GM19043 (cell line): Measurements from ENCODE around the gene GRXCR2.
"Not testable (repeated sequence)": the region's sequence is repeated elsewhere in the genome, so short reads cannot be mapped to it uniquely, and the experiment has no call there.

ENCODE experiments used
- ATAC-seq: cut with Tn5 transposase; IDR thresholded peaks from one replicate; pipeline ENCODE4 v1.9.1; 2021; ENCODE audit warnings: low read depth; ENCODE audit not compliant: unreplicated experiment

The GRXCR2 gene

DNA sequence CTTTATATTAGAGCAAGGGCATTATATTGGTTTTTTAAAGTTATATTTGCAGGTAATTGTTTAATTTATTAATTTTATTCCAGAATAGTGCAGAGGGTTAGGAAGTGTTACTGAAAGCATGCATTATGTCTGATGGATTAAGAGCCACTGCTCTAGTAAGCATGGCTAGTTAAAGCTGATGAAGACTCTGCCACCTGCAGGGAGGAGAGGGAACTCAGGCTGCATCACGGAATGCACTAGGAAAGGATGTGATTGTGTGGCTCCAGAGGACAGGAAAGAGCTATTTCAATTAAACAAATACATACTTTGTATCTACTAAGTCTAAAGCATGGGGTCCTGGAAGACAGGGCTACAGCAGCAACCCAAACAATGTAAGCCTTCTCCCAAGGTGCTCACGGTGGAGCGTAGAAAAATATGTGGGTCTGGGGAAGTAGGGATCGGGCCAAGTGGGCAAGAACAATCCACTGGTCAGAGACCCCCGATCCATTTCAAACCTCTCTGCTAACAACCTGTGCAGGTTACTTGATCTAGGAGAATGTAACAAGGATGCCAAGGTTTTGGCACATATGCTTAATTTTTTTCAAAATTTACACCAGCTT is 15.3 kb upstream of the GRXCR2 start:
- ATAC-seq, result no peak

DNA sequence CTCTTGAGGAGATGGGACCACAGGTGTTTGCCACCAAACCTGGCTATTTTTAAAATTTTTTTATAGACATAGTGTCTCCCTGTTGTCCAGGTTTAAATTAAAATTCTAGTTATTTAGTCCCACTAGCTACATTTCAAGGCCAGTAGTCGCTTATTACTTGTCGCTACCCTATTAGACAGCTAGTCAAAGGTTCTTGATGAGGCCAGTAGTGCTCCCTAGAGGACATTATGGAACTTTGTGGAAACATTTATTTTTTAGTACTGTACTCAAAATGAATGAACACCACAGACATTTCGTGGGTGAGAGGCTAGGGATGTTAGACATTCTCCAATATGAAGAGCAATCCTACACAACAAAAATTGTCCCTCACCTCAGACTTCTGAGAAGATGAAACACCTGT is 14.4 kb upstream of the GRXCR2 start:
- no peak for ATAC-seq

DNA sequence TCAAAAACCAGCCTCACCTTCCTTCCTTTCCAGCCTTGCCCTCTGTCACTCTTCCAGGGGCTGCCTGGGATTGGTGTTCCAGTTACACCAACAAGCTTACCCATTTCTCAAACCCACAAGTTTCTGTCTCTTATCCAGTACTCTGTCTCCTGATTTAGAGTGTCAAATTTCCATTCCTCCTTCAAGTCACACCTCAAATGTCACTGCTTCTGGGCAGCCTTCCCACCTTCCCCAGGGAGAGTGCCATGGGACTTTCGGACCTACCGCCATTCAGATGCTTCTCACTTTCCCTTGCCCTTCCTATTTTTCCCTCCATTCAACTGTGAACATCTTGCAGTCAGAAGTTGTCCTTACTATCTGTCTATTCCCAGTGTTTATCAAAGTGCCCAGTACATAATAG is 2.0 kb upstream of the GRXCR2 start:
- no peak for ATAC-seq

DNA sequence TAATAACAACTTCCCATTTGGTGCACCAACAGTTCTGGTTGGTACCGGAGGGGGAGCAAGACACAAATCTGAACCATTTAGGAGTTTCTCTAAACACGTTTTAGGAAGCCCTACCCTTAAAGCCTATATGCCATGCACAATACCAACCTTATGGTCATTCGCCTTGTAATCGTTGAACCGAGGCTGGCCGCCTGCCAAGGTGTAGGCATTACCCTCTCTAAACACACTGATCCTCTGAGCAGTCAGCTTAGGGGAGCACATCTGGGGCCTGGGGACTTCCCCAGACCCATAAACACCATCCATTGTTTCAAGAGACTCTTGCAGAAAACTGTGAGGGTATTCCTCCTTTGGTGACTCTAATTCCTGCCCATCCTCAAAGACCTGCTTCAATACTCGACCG is 328 bp downstream of the GRXCR2 start:
- ATAC-seq, result no peak

DNA sequence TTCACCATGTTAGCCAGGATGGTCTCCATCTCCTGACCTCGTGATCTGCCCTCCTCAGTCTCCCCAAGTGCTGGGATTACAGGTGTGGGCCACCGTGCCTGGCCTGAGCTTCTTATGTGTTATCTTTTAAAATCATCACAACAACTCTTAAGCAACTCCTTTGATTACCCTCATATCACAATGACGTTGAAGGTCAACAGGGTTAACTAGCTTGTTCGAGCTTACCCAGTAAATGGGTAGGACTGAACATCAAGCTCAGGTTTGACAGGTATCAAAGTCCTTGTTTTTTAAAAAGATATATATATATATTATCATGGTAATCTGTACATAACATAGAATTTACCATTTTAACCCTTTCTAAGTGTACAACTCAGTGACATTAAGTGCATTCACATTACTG is 3.1 kb downstream of the GRXCR2 start:
- ATAC-seq, result no peak

DNA sequence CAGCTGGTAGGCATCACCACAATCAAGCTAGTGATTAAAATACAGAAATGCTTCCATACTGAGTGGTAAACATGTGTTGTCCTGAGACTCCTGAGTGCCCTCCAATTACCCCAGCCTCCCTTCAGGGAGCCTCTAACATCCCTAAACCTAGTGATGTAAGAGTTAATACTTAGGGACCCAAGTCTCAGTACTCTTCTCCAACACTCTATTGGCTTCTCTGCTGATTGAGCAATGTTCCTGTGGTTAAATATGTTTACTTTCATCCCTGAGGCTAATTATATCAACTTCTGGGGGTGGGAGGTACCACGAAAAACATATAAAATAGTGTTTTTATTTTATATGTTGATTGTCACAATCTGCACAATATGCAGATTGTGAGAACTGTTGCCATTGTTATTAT is 5.0 kb downstream of the GRXCR2 start:
- ATAC-seq, result no peak

DNA sequence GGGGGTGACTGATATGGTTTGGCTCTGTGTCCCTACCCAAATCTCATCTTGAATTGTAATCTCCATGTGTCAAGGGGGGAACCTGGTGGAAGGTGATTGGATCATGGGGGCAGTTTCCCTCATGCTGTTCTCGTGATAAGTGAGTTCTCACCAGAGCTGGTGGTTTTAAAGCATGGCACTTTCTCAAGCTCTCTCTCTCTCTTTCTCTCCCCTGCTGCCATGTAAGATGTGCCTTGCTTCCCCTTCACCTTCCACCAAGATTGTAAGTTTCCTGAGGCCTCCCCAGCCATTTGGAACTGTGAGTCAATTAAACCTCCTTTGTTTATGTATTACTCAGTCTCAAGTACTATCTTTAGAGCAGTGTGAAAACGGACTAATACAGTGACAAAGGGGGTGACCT is 8.4 kb downstream of the GRXCR2 start:
- ATAC-seq, result not testable (repeated sequence)

DNA sequence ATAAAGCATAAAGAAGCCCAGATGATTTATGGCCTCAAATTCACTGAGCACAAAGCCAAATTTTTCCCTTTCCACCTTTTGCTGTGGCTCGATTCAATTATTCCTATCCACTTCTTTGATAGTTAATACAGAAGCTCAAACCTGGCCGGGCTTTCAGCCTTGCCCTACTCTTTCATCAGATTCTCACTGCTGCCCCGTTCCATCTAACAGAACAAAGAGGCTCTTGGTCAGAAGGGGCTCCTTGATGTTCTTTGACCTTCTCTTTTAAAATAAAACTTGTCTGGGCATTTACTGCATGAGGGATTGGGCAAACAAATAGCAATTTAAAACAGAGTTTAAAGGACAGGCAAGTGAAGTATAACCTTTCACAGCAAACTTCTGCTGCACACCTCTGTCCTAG is 9.8 kb downstream of the GRXCR2 start:
- no peak for ATAC-seq

DNA sequence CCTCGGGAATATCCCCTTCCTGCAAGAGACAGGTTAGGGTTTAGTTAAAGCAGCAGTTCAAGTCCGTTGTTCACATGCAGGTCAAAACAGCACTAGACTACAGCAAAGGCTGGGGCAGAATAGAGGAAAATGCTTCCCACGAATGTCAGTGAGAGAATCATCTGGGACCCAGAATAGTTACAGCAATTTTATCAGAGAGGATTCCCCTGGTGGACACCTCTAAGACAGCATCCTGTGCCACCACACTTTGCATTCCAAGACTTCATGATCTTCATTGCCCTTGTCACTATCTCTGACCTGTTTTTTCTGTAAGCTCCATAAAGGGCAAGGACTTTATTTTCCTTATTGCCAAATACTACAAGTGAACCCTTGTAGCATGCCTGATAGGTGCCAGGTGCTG is 12.9 kb downstream of the GRXCR2 start:
- ATAC-seq, result no peak

DNA sequence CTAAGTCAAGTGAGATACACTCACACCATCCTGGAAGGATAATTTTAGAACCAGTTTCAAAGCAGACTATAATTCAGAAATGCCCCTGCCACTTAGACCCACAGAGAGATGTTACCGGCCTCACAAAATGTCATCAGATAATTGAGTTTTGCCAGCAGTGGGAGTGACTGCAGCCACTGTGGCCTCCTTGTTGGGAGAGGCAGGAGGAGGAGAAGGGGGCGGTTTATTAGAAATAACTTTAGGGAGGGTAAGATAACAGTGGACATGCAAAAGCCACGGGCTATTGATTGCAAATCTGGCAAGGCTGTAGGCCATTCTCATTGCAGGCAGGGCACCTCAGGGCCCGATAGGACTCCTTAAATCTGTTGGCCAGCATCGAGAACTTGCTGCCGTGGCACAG is 13.4 kb downstream of the GRXCR2 start:
- no peak for ATAC-seq

DNA sequence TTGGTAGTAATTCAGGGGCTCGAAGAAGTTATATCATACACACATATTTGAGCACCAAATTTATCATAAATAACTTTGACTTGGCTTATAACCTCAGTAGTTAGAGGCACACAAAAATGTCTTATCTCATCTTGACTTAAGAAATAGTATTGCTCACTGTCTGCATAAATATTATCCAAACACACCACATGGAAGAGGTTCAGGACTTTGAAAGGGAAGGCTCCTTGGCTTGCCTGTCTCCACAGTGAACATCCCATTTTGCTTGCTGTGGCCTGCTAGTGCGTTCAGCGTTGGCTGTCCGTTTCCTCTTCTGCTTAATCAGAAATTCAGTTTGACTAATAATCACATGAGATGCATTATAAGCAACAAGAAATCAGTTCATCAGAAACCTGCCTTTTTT is 13.9 kb downstream of the GRXCR2 start:
- ATAC-seq, result no peak

DNA sequence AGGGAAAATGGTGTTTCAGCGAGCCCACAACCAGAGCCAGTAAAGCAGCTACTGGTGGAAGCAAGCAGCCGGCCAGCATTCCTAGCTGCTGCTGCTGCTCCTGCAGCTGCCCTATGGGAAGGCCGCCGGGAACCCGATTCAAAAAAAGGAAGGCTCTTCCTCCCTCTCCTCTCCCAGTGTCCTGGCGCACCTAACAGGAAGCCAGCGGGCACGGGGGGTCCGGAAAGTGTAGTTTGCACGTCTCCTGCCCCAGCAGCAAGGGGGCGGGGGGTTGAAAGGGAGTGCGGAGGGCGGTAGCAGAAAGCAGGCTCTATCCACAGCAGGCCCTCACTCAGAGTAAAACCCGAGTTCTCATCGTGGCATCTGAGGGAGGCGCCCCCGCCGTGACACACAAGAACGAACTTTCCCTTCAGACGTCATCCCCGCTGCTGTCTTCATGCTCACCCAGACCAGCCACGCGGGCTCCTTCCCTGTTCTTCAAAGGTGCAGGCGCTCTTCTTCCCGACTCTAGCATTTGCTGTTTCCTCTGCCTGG is 16.5 kb downstream of the GRXCR2 start:
- no peak for ATAC-seq

DNA sequence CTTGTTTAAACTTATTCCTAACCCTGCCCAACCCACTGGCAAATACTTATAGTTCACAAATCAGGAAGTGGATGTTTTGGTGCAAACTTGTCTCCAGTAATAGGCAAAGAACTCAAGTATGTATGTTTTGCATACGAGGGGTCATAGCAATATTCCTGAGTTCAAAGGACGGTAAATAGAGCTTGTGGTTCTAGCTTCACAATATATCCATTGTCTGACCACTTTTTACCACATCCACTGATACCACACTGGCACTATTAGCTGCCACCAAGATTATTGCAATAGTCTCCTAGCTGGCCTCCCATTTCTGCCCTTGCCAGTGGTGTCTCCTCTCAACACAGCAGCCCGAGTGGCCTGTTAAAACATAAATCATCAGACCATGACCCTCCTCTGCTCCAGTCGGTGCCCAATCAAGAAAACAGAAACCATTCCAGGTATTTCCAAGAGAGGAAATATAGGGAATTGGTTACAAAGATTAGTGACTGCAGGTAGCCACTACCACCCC is 17.0 kb downstream of the GRXCR2 start:
- ATAC-seq, result no peak

DNA sequence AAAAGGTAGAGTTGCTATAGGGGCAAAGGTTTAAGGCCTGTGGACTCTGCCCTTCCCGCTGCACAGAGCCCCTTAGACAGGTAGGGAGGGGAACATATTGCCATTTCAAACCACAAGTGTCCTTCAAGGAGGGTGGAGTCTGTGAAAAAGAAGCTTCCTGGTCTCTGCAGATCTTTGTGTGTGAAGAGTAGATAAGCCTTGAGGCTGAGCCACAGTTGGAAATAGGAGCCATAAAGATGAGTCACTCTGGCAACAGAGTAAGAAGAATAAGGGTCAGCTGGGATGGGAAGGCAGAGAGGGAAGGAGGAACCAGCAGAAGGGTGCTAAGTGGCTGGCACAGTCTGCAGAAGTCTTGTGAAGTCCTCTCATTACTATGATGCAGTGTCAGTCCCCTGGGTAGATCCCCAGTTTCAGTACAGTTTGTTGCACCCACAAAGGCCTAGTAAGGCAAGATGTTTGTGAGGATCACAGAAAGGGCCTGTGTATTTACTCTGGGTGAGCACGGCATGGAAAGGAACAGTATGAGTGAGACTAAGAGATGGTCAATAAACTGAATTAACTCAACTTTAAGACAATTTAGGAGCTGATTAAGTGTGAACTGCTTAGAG is 18.1 kb downstream of the GRXCR2 start:
- no peak for ATAC-seq

DNA sequence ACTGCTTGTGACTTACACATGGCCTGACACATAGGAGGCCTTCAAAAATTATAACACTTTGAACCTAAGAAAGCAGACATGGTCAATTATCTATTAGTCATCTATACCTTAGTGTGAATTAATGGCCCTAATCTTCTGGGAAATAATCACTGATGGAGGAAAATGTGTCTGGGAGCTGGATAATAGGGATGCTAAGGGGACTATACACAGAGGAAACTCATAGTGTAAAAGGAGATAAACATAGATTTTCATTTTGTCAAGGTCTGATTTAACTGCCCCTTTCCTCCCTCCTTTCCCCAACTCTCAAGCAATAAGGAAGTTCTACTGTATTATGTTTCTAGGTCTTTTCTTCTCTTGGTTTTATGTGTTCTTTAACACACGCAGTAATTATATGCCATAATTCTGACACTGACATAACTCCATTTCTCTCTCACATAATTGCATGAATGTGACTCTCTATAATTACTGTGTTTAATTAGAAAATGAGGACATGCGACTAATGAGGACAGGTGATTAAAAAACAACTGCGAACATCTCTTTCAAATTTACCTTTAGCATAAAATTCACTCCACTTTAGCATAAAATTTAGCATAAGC is 18.9 kb downstream of the GRXCR2 start:
- ATAC-seq, result no peak

DNA sequence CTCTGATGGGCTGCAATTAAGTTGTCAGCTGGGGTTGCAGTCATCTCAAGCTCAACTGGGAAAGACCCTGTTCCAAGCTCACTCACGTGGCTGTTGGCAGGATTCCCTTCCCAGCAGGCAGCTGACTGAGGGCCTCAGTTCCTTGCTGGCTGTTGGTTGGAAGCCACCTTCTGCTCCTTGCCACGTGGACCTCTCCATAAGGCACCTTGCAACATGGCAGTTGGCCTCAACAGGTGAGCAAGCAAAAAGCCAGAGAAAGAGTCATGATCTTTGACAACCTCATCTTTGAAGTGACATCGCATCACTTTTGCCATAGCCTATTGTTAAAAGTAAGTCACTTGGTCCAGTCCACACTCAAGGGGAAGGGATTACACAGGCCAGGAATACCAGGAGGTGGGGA is 19.8 kb downstream of the GRXCR2 start:
- ATAC-seq, result no peak

DNA sequence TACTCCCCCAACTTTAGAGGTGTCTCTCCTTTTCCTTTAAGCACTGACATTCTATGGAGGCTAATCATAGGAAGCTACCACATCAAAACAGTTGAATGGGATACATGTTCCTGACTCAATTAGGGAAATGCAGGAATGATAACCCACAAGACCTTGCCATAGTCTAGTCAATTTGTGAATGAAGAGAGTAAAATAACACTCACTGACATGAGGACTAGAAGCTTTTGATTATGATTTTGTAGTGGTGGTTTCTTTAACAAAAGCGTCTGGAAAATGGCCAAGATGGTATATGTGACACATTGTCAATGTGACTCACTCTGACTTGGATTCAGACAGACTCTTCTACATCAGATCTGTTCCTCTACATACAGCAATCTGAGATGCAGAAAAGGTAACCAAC is 24.0 kb downstream of the GRXCR2 start:
- ATAC-seq, result no peak

DNA sequence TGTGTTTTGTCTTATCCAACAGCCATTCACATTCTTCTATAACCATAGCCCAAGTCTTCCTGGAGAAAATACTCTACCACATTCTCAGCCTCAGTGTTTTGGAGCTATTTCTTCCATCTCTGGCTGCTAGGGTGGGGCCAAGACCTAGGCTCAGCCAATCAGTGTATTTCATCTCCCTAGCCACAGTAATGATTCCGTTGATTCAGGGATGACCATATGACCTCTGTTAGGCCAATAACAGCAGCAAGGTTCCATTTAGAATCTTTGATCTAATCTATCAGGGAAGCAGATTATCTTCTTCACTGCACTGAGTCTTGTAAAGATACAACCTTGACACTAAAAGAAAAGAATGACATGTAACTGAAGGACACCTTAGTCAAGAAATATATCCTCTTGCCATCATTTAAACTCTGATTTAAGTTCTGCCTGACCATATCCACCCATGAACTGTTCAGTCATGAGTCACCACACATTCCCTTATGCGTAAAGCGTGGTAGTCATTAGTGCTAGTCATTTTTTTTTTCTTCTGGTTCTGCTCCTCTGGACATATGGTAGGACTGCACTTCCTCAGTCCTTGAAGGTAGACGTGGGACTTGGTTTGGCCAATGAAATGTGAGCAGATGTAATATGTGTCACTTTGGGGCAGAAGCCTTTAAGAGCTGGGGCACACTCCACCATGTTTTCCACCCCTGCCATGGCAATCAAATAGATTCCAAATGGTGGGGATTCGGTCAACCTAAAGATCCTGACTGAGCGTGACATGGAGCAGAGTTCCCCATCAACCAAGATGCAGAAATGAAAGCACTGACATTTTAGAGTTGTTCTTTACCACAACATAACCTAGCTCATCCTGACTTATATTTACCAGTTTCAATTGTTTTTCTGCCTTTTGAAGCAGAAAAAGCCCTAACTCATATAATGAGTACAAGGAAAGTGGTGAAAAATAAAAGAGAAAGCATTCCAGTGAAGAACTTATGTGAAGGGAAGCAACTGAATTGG is 25.0 kb downstream of the GRXCR2 start:
- ATAC-seq, result no peak

DNA sequence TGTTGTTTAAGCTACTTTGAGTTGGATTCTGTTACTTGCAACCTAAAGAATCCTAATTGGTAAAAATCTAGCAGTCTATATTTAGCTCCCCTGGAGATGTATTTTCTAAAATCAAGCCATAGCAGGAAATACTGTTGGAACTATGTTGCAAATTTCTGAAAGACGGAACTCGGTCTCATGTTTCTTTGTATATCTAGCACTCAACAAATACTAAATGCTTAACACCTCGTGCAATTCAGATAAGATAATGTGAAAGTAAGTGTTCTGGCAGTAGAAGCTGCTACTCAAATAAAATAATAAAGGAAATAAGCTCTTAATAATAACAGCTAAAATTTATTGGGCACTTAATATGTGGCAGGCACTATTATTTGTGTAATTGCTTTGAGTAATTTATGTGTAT is 26.7 kb downstream of the GRXCR2 start:
- ATAC-seq, result no peak

DNA sequence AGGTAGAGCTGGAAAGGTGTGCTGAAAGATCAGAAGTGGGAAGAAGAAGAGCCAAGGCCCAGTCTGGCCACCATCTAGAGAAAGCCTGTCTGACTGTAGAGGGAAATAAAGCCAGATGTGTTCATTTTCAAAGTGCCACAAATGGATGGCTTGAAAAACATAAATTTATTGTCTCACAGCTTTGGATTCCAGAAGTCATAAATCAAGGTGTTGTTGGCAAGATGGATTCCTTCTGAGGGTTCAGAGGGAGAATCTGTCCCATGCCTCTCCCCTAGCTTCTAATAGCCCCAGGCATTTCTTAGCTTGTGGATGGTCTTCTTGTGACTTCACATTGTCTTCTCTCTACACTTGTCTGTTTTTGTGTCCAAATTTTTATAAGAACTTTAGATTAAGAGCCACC is 31.5 kb downstream of the GRXCR2 start:
- ATAC-seq, result no peak
